Esophagus muscularis mucosa (tissue), 4 donors: ENCODE results near the gene LRRC4C.

Experiments used
- EP300 ChIP-seq: sonication (generic); formaldehyde crosslinking; IDR thresholded peaks from one replicate; pipeline ENCODE4 v1.6.1; 2017; ENCODE audit warnings: antibody characterized with exemption
- POLR2A ChIP-seq: fragments of 450-650 bp; IDR thresholded peaks from one replicate; pipeline ENCODE4 v1.6.1; 2017; ENCODE audit warnings: antibody characterized with exemption, moderate library complexity, mild to moderate bottlenecking, low read depth
- TF ChIP-seq, protein P1 (sequence below), 3 experiments: fragments of 200-600 bp in 2 of 3; fragments of 450-650 bp in 1 of 3; sonication (generic) in 2 of 3; IDR thresholded peaks; one replicate each; pipeline ENCODE4 v1.5.1; 2017 to 2019; ENCODE audit warnings: antibody characterized with exemption in 3 of 3, mild to moderate bottlenecking in 2 of 3, moderate library complexity in 1 of 3

DNA sequence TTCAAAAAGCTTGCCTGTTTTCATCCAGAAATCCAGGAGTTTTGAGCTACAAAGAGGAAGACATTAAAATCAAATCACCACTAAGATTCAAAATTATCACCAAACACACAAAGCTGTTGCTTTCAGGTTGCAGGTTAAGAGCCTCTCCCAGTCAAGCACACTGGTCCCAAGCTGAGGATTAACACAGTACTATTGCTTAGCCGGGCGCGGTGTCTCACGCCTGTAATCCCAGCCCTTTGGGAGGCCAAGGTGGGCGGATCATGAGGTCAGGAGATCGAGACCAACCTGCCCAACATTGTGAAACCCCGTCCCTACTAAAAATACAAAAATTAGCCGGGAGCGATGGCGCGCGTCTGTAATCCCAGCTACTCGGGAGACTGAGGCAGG lies 1165.1 kb downstream of the LRRC4C start:
- TF ChIP-seq, protein P1, sequence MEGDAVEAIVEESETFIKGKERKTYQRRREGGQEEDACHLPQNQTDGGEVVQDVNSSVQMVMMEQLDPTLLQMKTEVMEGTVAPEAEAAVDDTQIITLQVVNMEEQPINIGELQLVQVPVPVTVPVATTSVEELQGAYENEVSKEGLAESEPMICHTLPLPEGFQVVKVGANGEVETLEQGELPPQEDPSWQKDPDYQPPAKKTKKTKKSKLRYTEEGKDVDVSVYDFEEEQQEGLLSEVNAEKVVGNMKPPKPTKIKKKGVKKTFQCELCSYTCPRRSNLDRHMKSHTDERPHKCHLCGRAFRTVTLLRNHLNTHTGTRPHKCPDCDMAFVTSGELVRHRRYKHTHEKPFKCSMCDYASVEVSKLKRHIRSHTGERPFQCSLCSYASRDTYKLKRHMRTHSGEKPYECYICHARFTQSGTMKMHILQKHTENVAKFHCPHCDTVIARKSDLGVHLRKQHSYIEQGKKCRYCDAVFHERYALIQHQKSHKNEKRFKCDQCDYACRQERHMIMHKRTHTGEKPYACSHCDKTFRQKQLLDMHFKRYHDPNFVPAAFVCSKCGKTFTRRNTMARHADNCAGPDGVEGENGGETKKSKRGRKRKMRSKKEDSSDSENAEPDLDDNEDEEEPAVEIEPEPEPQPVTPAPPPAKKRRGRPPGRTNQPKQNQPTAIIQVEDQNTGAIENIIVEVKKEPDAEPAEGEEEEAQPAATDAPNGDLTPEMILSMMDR (IDR thresholded peaks at IDR 0.05), result no peak
- no peak for TF ChIP-seq EP300
- TF ChIP-seq POLR2A, result no peak
